ENCODE data around the gene SYPL2. TPM values are rescaled to one million over a fixed set of nuclear protein-coding genes. Genes with fewer than 3 reads are reported as not detected.

Gene SYPL2
- total RNA-seq, 4 donors from 2014 or later: 2.0 to 8.4 (median 4.2) TPM

- no CpG with 5 or more reads among the region's 3 CpGs for WGBS, 2 donors (ENCODE audit: low coverage in 1 of 2)
Measured at GRCh38 chr1:109528712-109529111, 62.4 kb downstream of the SYPL2 start.

DNA sequence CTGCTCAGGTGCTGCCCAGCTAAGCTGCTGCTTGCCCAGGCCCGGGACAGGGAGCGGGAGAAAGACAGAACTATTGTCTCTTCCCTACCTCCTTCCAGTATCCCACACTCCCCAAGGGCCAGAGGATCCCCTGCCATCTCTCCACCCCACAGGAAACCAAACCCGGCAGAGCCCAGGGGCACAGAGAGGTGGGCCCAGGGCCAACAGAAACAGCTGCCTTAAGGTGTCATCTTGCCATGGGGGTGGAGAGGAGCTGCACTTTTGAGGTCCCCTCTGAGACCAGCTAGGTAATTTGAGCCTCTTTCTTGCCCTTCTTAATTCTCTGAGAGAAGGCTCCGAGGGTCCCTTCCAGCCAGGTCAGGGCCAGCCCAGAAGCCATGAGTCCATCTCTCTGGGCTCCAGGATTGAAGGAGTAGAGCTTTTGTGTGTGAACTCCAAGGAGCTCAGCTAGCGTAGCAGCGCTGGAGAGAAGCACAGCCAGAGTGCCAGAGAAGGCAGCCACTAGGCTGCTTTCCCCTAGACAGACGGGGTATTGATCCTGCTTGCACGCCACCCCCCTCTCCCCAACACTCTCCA lies 63.6 kb downstream of the SYPL2 start:
- Histone ChIP-seq H3K27ac (peak overlapping the region in 1 of 4 donors; percentile 18), H3K27me3 (no peaks in the 10 kb centered on the region), H3K36me3 (no peaks in the 10 kb centered on the region), H3K4me1 (peaks cover 0 to 33% (median 7%) of the 10 kb centered on the region in 3 donors), H3K4me3 (no peak overlapping the region), H3K9me3 (no peaks in the 10 kb centered on the region)
- 75 to 79% methylated on average over 2 of the region's 8 CpGs for WGBS, 2 donors (ENCODE audit: low coverage in 1 of 2)
- TF ChIP-seq POLR2A (IDR thresholded peaks at IDR 0.05): no peak
- TF ChIP-seq EP300 (IDR thresholded peaks at IDR 0.05): no peak
- TF ChIP-seq POLR2AphosphoS5 (IDR thresholded peaks at IDR 0.05): no peak
- TF ChIP-seq, protein P1, sequence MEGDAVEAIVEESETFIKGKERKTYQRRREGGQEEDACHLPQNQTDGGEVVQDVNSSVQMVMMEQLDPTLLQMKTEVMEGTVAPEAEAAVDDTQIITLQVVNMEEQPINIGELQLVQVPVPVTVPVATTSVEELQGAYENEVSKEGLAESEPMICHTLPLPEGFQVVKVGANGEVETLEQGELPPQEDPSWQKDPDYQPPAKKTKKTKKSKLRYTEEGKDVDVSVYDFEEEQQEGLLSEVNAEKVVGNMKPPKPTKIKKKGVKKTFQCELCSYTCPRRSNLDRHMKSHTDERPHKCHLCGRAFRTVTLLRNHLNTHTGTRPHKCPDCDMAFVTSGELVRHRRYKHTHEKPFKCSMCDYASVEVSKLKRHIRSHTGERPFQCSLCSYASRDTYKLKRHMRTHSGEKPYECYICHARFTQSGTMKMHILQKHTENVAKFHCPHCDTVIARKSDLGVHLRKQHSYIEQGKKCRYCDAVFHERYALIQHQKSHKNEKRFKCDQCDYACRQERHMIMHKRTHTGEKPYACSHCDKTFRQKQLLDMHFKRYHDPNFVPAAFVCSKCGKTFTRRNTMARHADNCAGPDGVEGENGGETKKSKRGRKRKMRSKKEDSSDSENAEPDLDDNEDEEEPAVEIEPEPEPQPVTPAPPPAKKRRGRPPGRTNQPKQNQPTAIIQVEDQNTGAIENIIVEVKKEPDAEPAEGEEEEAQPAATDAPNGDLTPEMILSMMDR (IDR thresholded peaks at IDR 0.05): no peak
- no peak for ATAC-seq

More at GRCh38 chr1:109528712-109529111, 62.4 kb downstream of the SYPL2 start:
- Histone ChIP-seq H3K9me3 (no peaks in the 10 kb centered on the region), H3K4me1 (peaks cover 0 to 33% (median 7%) of the 10 kb centered on the region in 3 donors), H3K36me3 (no peaks in the 10 kb centered on the region), H3K4me3 (no peak overlapping the region), H3K27ac (no peak overlapping the region), H3K27me3 (no peaks in the 10 kb centered on the region)
- no peak for ATAC-seq
- TF ChIP-seq, protein P1 (IDR thresholded peaks at IDR 0.05): no peak
- no peak for TF ChIP-seq POLR2AphosphoS5 (IDR thresholded peaks at IDR 0.05)
- no peak for TF ChIP-seq EP300 (IDR thresholded peaks at IDR 0.05)
- TF ChIP-seq POLR2A (IDR thresholded peaks at IDR 0.05): no peak

DNA sequence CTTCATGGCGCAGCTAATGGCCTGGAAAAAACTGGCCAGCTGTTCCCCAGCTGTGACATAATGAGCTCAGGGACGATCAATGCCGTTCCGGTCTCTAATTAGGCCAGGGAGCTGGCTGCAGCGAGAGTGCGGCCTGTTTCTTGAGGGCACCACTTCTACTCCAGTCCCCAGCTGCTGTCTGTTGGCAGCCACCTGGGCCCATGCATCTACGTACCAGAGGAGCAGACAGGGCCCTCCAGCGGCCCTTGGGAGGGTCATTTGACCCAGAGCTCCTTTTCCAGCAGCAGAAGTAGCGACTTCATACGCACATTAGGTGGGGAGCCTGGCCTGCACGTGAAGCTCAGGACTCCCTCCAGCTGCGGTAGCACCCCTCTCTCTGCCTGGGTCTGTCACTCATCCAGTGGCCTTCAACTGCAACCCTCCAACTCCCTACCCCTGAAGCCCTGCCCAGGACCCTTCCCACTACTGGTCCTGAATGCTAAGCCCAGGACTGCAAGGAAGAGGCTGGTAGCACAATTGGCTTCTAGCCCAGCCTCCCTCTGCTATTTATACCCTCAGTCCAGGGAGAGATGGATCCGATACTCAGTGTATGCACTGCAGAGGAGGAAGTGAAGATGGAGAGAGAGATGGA lies 64.2 kb downstream of the SYPL2 start:
- H3K36me3 ChIP-seq: no peaks in the 10 kb centered on the region
- H3K9me3 ChIP-seq: no peaks in the 10 kb centered on the region
- ATAC-seq: no peak
- no peak overlapping the region for H3K4me3 ChIP-seq
- peaks cover under 1 to 39% (median 7%) of the 10 kb centered on the region in 3 donors for H3K4me1 ChIP-seq
- H3K27ac ChIP-seq: peak overlapping the region in 1 of 4 donors; percentile 18
- H3K27me3 ChIP-seq: no peaks in the 10 kb centered on the region
- TF ChIP-seq POLR2A (IDR thresholded peaks at IDR 0.05) (no peak), EP300 (IDR thresholded peaks at IDR 0.05) (no peak), POLR2AphosphoS5 (IDR thresholded peaks at IDR 0.05) (no peak)
- TF ChIP-seq, protein P1 (IDR thresholded peaks at IDR 0.05): no peak
- 39 to 73% methylated on average over 2 to 4 of the region's 13 CpGs for WGBS, 2 donors (ENCODE audit: low coverage in 1 of 2)

- TF ChIP-seq EP300 (IDR thresholded peaks at IDR 0.05): no peak
- TF ChIP-seq, protein P1 (IDR thresholded peaks at IDR 0.05): no peak
- no peak for TF ChIP-seq POLR2AphosphoS5 (IDR thresholded peaks at IDR 0.05)
- TF ChIP-seq POLR2A (IDR thresholded peaks at IDR 0.05): no peak
- H3K9me3 ChIP-seq: no peaks in the 10 kb centered on the region
- WGBS, 2 donors (ENCODE audit: low coverage in 1 of 2): 79 to 96% methylated on average over 4 of the region's 4 CpGs
- no peaks in the 10 kb centered on the region for H3K27me3 ChIP-seq
- peaks cover 2 to 47% (median 10%) of the 10 kb centered on the region in 3 donors for H3K4me1 ChIP-seq
- ATAC-seq: no peak
- H3K4me3 ChIP-seq: no peak overlapping the region
- no peak overlapping the region for H3K27ac ChIP-seq
- no peaks in the 10 kb centered on the region for H3K36me3 ChIP-seq
Measured at GRCh38 chr1:109531380-109531779, 65.0 kb downstream of the SYPL2 start.

Other genes starting within 250 kb of the SYPL2 start
- gene CELSR2, start 217.0 kb upstream of the SYPL2 start, total RNA-seq: 10 to 100 TPM in 2 of 4 donors, 1 to 10 TPM in 2; 5.7 to 18.6 (median 9.1) TPM
- 10 to 100 TPM in 2 of 4 donors, 1 to 10 TPM in 2; 6.9 to 26.9 (median 10.3) TPM for gene PSRC1, start 183.4 kb upstream of the SYPL2 start, total RNA-seq
- gene MYBPHL, start 159.5 kb upstream of the SYPL2 start, total RNA-seq: under 1 TPM in 1 of 4 donors, not detected in 3; 0.46 TPM
- 100 to 1,000 TPM in 2 of 4 donors, 10 to 100 TPM in 2; 66.6 to 142 (median 105) TPM for gene SORT1, start 68.6 kb upstream of the SYPL2 start, total RNA-seq
- gene PSMA5, start 40.1 kb upstream of the SYPL2 start, total RNA-seq: 10 to 100 TPM; 28.2 to 61.5 (median 30.4) TPM
- 1 to 10 TPM; 1.6 to 2.7 (median 2.5) TPM for gene ATXN7L2, start 17.4 kb downstream of the SYPL2 start, total RNA-seq
- gene CYB561D1, start 27.5 kb downstream of the SYPL2 start, total RNA-seq: 10 to 100 TPM in 3 of 4 donors, 1 to 10 TPM in 1; 8.3 to 15.9 (median 10.7) TPM
- 10 to 100 TPM in 3 of 4 donors, 1 to 10 TPM in 1; 7.7 to 19.3 (median 14.7) TPM for gene AMIGO1, start 43.2 kb downstream of the SYPL2 start, total RNA-seq
- not detected for gene GPR61, start 73.3 kb downstream of the SYPL2 start, total RNA-seq
- gene GNAI3, start 82.1 kb downstream of the SYPL2 start, total RNA-seq: 1 to 10 TPM; 6.6 to 9.4 (median 8.0) TPM
- not detected for gene GNAT2, start 153.1 kb downstream of the SYPL2 start, total RNA-seq
- gene AMPD2, start 153.3 kb downstream of the SYPL2 start, total RNA-seq: 10 to 100 TPM; 28.9 to 38.0 (median 35.6) TPM
- 10 to 100 TPM; 21.4 to 71.0 (median 42.4) TPM for gene GSTM4, start 189.6 kb downstream of the SYPL2 start, total RNA-seq
- gene GSTM2, start 201.5 kb downstream of the SYPL2 start, total RNA-seq: 10 to 100 TPM; 10.4 to 93.7 (median 42.2) TPM
- gene GSTM1, start 221.3 kb downstream of the SYPL2 start, total RNA-seq: 10 to 100 TPM in 1 of 4 donors, not detected in 3; 33.1 TPM
- gene GSTM5, start 245.7 kb downstream of the SYPL2 start, total RNA-seq: 1 to 10 TPM; 2.7 to 9.2 (median 6.3) TPM

All from gastroesophageal sphincter (tissue), 4 donors.